ACC112 (cell line): Measurements from ENCODE around the gene SPSB3.

Experiments used
- H2AFZ ChIP-seq: fragments of 200-600 bp; sonication (generic); one replicate; pipeline ENCODE4 v1.6.0; 2017; ENCODE audit warnings: antibody characterized with exemption, low read length; ENCODE audit not compliant: unreplicated experiment
- H3K27ac ChIP-seq: fragments of 200-600 bp; sonication (generic); 2 replicates; pipeline ENCODE4 v1.5.1; 2014; ENCODE audit warnings: low read depth, mild to moderate bottlenecking, antibody characterized with exemption, low read length, moderate library complexity
- H3K27me3 ChIP-seq: fragments of 200-600 bp; sonication (generic); 2 replicates; pipeline ENCODE4 v1.6.1; 2014; ENCODE audit warnings: mild to moderate bottlenecking, antibody characterized with exemption, low read length, moderate library complexity, mixed read lengths; ENCODE audit not compliant: insufficient read depth
- H3K36me3 ChIP-seq: fragments of 200-600 bp; sonication (generic); 2 replicates; pipeline ENCODE4 v1.6.1; 2016; ENCODE audit warnings: mild to moderate bottlenecking, antibody characterized with exemption, low read length, moderate library complexity, mixed read lengths; ENCODE audit not compliant: insufficient read depth
- H3K4me1 ChIP-seq: fragments of 200-600 bp; sonication (generic); one replicate; pipeline ENCODE4 v1.6.1; 2016; ENCODE audit warnings: low read length, mixed read lengths; ENCODE audit not compliant: insufficient read depth, unreplicated experiment, control insufficient read depth
- H3K4me3 ChIP-seq: fragments of 200-600 bp; sonication (generic); 2 replicates; pipeline ENCODE4 v1.5.1; 2014; ENCODE audit warnings: mild to moderate bottlenecking, low read depth, low read length
- H3K79me2 ChIP-seq: fragments of 200-600 bp; sonication (generic); one replicate; pipeline ENCODE4 v1.6.0; 2016; ENCODE audit warnings: low read length; ENCODE audit not compliant: control insufficient read depth, unreplicated experiment, insufficient read depth

Gene SPSB3

GRCh38 chr16:1779234-1779701 lies 3.1 kb downstream of the SPSB3 start:
- no peaks in the 10 kb centered on the region for H3K36me3 ChIP-seq
- peaks cover 18% of the 10 kb centered on the region for H3K79me2 ChIP-seq
- H3K4me3 ChIP-seq: no peak overlapping the region
- H2AFZ ChIP-seq: no peak overlapping the region
- no peak overlapping the region for H3K27ac ChIP-seq
- H3K27me3 ChIP-seq: no peaks in the 10 kb centered on the region
- peaks cover 16% of the 10 kb centered on the region for H3K4me1 ChIP-seq

GRCh38 chr16:1778200-1779179 lies 3.9 kb downstream of the SPSB3 start:
- Histone ChIP-seq H3K79me2 (peaks cover 13% of the 10 kb centered on the region), H3K27ac (no peak overlapping the region), H3K27me3 (no peaks in the 10 kb centered on the region), H3K4me1 (peaks cover 15% of the 10 kb centered on the region), H3K36me3 (no peaks in the 10 kb centered on the region), H2AFZ (no peak overlapping the region), H3K4me3 (no peak overlapping the region)

- Histone ChIP-seq H3K4me1 (peaks cover 15% of the 10 kb centered on the region), H3K4me3 (no peak overlapping the region), H2AFZ (no peak overlapping the region), H3K36me3 (no peaks in the 10 kb centered on the region), H3K79me2 (peaks cover 8% of the 10 kb centered on the region), H3K27me3 (no peaks in the 10 kb centered on the region), H3K27ac (no peak overlapping the region)
Measured at GRCh38 chr16:1777375-1778199, 4.8 kb downstream of the SPSB3 start.

- peaks cover 14% of the 10 kb centered on the region for H3K79me2 ChIP-seq
- H2AFZ ChIP-seq: no peak overlapping the region
- H3K27ac ChIP-seq: no peak overlapping the region
- peaks cover 16% of the 10 kb centered on the region for H3K4me1 ChIP-seq
- no peaks in the 10 kb centered on the region for H3K36me3 ChIP-seq
- no peak overlapping the region for H3K4me3 ChIP-seq
- no peaks in the 10 kb centered on the region for H3K27me3 ChIP-seq
Measured at GRCh38 chr16:1776991-1777374, 5.4 kb downstream of the SPSB3 start.

- no peak overlapping the region for H2AFZ ChIP-seq
- peaks cover 19% of the 10 kb centered on the region for H3K4me1 ChIP-seq
- no peaks in the 10 kb centered on the region for H3K36me3 ChIP-seq
- H3K27ac ChIP-seq: no peak overlapping the region
- peaks cover 17% of the 10 kb centered on the region for H3K79me2 ChIP-seq
- H3K27me3 ChIP-seq: no peaks in the 10 kb centered on the region
- no peak overlapping the region for H3K4me3 ChIP-seq
Measured at GRCh38 chr16:1776672-1776955, 5.8 kb downstream of the SPSB3 start.

GRCh38 chr16:1775846-1776671 lies 6.3 kb downstream of the SPSB3 start:
- Histone ChIP-seq H2AFZ (no peak overlapping the region), H3K4me3 (no peak overlapping the region), H3K27me3 (no peaks in the 10 kb centered on the region), H3K4me1 (peaks cover 13% of the 10 kb centered on the region), H3K36me3 (no peaks in the 10 kb centered on the region), H3K27ac (no peak overlapping the region), H3K79me2 (peaks cover 17% of the 10 kb centered on the region)

GRCh38 chr16:1775006-1775845 lies 7.1 kb downstream of the SPSB3 start:
- Histone ChIP-seq H3K27me3 (no peaks in the 10 kb centered on the region), H3K27ac (no peak overlapping the region), H3K36me3 (no peaks in the 10 kb centered on the region), H3K79me2 (peaks cover 17% of the 10 kb centered on the region), H2AFZ (no peak overlapping the region), H3K4me1 (peaks cover 14% of the 10 kb centered on the region), H3K4me3 (no peak overlapping the region; the same call in 1 of the 2 replicates)

GRCh38 chr16:1774448-1774780 lies 8.0 kb downstream of the SPSB3 start:
- Histone ChIP-seq H3K79me2 (peaks cover 17% of the 10 kb centered on the region), H3K36me3 (no peaks in the 10 kb centered on the region), H3K4me3 (peak overlapping the region; percentile 97), H2AFZ (no peak overlapping the region), H3K27me3 (no peaks in the 10 kb centered on the region), H3K27ac (no peak overlapping the region), H3K4me1 (peaks cover 18% of the 10 kb centered on the region)

- H3K27ac ChIP-seq: no peak overlapping the region
- H2AFZ ChIP-seq: peak overlapping the region; percentile 16
- H3K27me3 ChIP-seq: no peaks in the 10 kb centered on the region
- peak overlapping the region; percentile 97 for H3K4me3 ChIP-seq
- H3K79me2 ChIP-seq: peaks cover 17% of the 10 kb centered on the region
- H3K4me1 ChIP-seq: peaks cover 18% of the 10 kb centered on the region
- H3K36me3 ChIP-seq: no peaks in the 10 kb centered on the region
Measured at GRCh38 chr16:1773703-1774447, 8.5 kb downstream of the SPSB3 start.
